Measurements from ENCODE around the gene SKIC3. TPM values are rescaled to one million over a fixed set of nuclear protein-coding genes. Genes with fewer than 3 reads are reported as not detected.

The SKIC3 gene
- total and polyA plus RNA-seq, 3 donors from 2014 or later, result 10.3 to 50.6 (median 45.8) TPM

GRCh38 chr5:95519151-95519550, 35.6 kb downstream of the SKIC3 start:
- no peaks in the 10 kb centered on the region for H3K4me1 ChIP-seq
- intact Hi-C loops (cut with DNase I; ENCODE audit: low total_unique reads), result no loop called here
- 66 to 68% methylated on average over 1 of the region's 1 CpG for WGBS, 2 donors
- TF ChIP-seq CTCF (IDR thresholded peaks at IDR 0.05) (no peak), POLR2A (IDR thresholded peaks at IDR 0.05) (no peak)
- H3K36me3 ChIP-seq (ENCODE audit: low read depth, missing control alignments), result no peaks in the 10 kb centered on the region
- DNase-seq, result no peak
- no peaks in the 10 kb centered on the region for H3K27me3 ChIP-seq
- H3K27ac ChIP-seq, result no peak overlapping the region
- H3K4me3 ChIP-seq, result no peak overlapping the region
- H3K9me3 ChIP-seq, result no peaks in the 10 kb centered on the region

GRCh38 chr5:95518417-95518816, 36.4 kb downstream of the SKIC3 start:
- H3K27me3 ChIP-seq, result no peaks in the 10 kb centered on the region
- H3K27ac ChIP-seq, result no peak overlapping the region
- DNase-seq, result no peak
- intact Hi-C loops (cut with DNase I; ENCODE audit: low total_unique reads), result no loop called here
- H3K9me3 ChIP-seq, result no peaks in the 10 kb centered on the region
- TF ChIP-seq CTCF (IDR thresholded peaks at IDR 0.05) (no peak), POLR2A (IDR thresholded peaks at IDR 0.05) (no peak)
- no peaks in the 10 kb centered on the region for H3K4me1 ChIP-seq
- 94 to 95% methylated on average over 2 of the region's 2 CpGs for WGBS, 2 donors
- no peaks in the 10 kb centered on the region for H3K36me3 ChIP-seq (ENCODE audit: low read depth, missing control alignments)
- no peak overlapping the region for H3K4me3 ChIP-seq

GRCh38 chr5:95511606-95512005, 43.2 kb downstream of the SKIC3 start:
- TF ChIP-seq CTCF (IDR thresholded peaks at IDR 0.05) (no peak), POLR2A (IDR thresholded peaks at IDR 0.05) (no peak)
- 54 to 79% methylated on average over 1 of the region's 1 CpG for WGBS, 2 donors
- no peaks in the 10 kb centered on the region for H3K36me3 ChIP-seq (ENCODE audit: low read depth, missing control alignments)
- intact Hi-C loops (cut with DNase I; ENCODE audit: low total_unique reads), result no loop called here
- no peak for DNase-seq
- H3K9me3 ChIP-seq, result no peaks in the 10 kb centered on the region
- no peaks in the 10 kb centered on the region for H3K4me1 ChIP-seq
- H3K27ac ChIP-seq, result no peak overlapping the region
- H3K4me3 ChIP-seq, result no peak overlapping the region
- no peaks in the 10 kb centered on the region for H3K27me3 ChIP-seq

GRCh38 chr5:95508550-95508949, 46.2 kb downstream of the SKIC3 start:
- Histone ChIP-seq H3K27me3 (no peaks in the 10 kb centered on the region), H3K27ac (peak overlapping the region in 1 of 2 donors; percentile 4), H3K4me1 (no peaks in the 10 kb centered on the region), H3K36me3 (ENCODE audit: low read depth, missing control alignments) (no peaks in the 10 kb centered on the region), H3K9me3 (no peaks in the 10 kb centered on the region), H3K4me3 (no peak overlapping the region)
- intact Hi-C loops (cut with DNase I; ENCODE audit: low total_unique reads), result no loop called here
- 28 to 41% methylated on average over 1 of the region's 1 CpG for WGBS, 2 donors
- TF ChIP-seq POLR2A (IDR thresholded peaks at IDR 0.05) (no peak), CTCF (IDR thresholded peaks at IDR 0.05) (no peak)
- DNase-seq, result no peak

Small RNA genes lying within 50 kb of the gene (small RNA-seq; reads per million reads assigned to genes)
- 0 reads per million in 2 donors for gene RNU6-308P

Other genes with a start within 250 kb of the SKIC3 start
- 10 to 100 TPM; 27.1 to 65.2 TPM for gene FAM81B, start 163.6 kb downstream of the SKIC3 start, total RNA-seq
- 63.3 TPM for gene FAM81B, start 163.6 kb downstream of the SKIC3 start, polyA plus RNA-seq (ENCODE audit: insufficient read depth, low read depth, low replicate concordance)
- gene ARSK, start 124 bp upstream of the SKIC3 start, total RNA-seq, result 1 to 10 TPM; 5.8 to 6.8 TPM
- 2.4 TPM for gene ARSK, start 124 bp upstream of the SKIC3 start, polyA plus RNA-seq (ENCODE audit: insufficient read depth, low read depth, low replicate concordance)
- under 1 TPM; 0.87 to 0.99 TPM for gene GPR150, start 65.1 kb upstream of the SKIC3 start, total RNA-seq
- 0.45 TPM for gene GPR150, start 65.1 kb upstream of the SKIC3 start, polyA plus RNA-seq (ENCODE audit: insufficient read depth, low read depth, low replicate concordance)
- gene RFESD, start 91.8 kb upstream of the SKIC3 start, total RNA-seq, result 10 to 100 TPM; 11.8 to 12.8 TPM
- gene RFESD, start 91.8 kb upstream of the SKIC3 start, polyA plus RNA-seq (ENCODE audit: insufficient read depth, low read depth, low replicate concordance), result 25.1 TPM
- gene SPATA9, start 128.0 kb upstream of the SKIC3 start, total RNA-seq, result 10 to 100 TPM in 1 of 2 donors, 1 to 10 TPM in 1; 7.4 to 21.2 TPM
- 36.9 TPM for gene SPATA9, start 128.0 kb upstream of the SKIC3 start, polyA plus RNA-seq (ENCODE audit: insufficient read depth, low read depth, low replicate concordance)
- 100 to 1,000 TPM; 163 to 190 TPM for gene RHOBTB3, start 176.4 kb upstream of the SKIC3 start, total RNA-seq
- gene RHOBTB3, start 176.4 kb upstream of the SKIC3 start, polyA plus RNA-seq (ENCODE audit: insufficient read depth, low read depth, low replicate concordance), result 44.1 TPM

Data from testis (tissue), 3 donors.